OCI-LY7 (cell line): ENCODE data around the gene PRKN. TPM values are rescaled to one million over a fixed set of nuclear protein-coding genes. Genes with fewer than 3 reads are reported as not detected.

ENCODE experiments used
- BruUV-seq: library from RNA; stranded (reverse); fragments of 400-500 nt; replicated peaks from 2 replicates; lab custom pipeline; 2021; lab: Mats Ljungman, UMichigan
- CTCF ChIA-PET: fragments of 300-600 bp; sonication (Branson Sonifier 250); formaldehyde crosslinking; loops from one replicate; lab custom pipeline; 2022; ENCODE audit warnings: antibody characterized with exemption; ENCODE audit not compliant: unreplicated experiment; lab: Charles Lee
- POLR2A ChIA-PET: fragments of 300-600 bp; sonication (Branson Sonifier 250); formaldehyde crosslinking; loops from one replicate; lab custom pipeline; 2022; ENCODE audit warnings: antibody characterized with exemption; lab: Charles Lee
- DNase-seq: peaks from one replicate; pipeline ENCODE4 v3.0.0-alpha.2; 2015; ENCODE audit warnings: low spot score
- H2AFZ ChIP-seq: fragments of 200-600 bp; sonication (generic), shearing (Covaris generic); 2 replicates; pipeline ENCODE4 v1.6.1; 2014; ENCODE audit warnings: mild to moderate bottlenecking, antibody characterized with exemption, low read length, moderate library complexity
- H3K27ac ChIP-seq: fragments of 200-600 bp; sonication (generic); 2 replicates; pipeline ENCODE4 v1.5.1; 2014; ENCODE audit warnings: mixed run types, low read depth, mild to moderate bottlenecking, moderate library complexity, low read length, inconsistent platforms; ENCODE audit not compliant: poor library complexity, severe bottlenecking
- H3K36me3 ChIP-seq: fragments of 200-600 bp; sonication (generic); 2 replicates; pipeline ENCODE4 v1.6.1; 2014; ENCODE audit warnings: mild to moderate bottlenecking, antibody characterized with exemption, low read length, moderate library complexity, mixed read lengths; ENCODE audit not compliant: insufficient read depth
- H3K4me1 ChIP-seq: fragments of 200-600 bp; sonication (generic); 2 replicates; pipeline ENCODE4 v1.5.1; 2014; ENCODE audit warnings: mild to moderate bottlenecking, low read length; ENCODE audit not compliant: insufficient read depth, poor library complexity, severe bottlenecking
- H3K4me2 ChIP-seq: fragments of 200-600 bp; sonication (generic); 2 replicates; pipeline ENCODE4 v1.6.1; 2014; ENCODE audit warnings: mild to moderate bottlenecking, low read length
- H3K4me3 ChIP-seq: fragments of 200-600 bp; sonication (generic); 2 replicates; pipeline ENCODE4 v1.5.1; 2014; ENCODE audit warnings: mild to moderate bottlenecking, low read depth, low read length; ENCODE audit not compliant: poor library complexity, severe bottlenecking
- H3K79me2 ChIP-seq: fragments of 200-600 bp; sonication (generic); 2 replicates; pipeline ENCODE4 v1.6.1; 2016; ENCODE audit warnings: low read depth, mild to moderate bottlenecking, low read length, moderate library complexity, mixed read lengths; ENCODE audit not compliant: insufficient read depth
- H3K9me2 ChIP-seq: fragments of 200-600 bp; sonication (generic); 2 replicates; pipeline ENCODE4 v1.6.1; 2016; ENCODE audit warnings: mild to moderate bottlenecking, low read length, mixed read lengths; ENCODE audit not compliant: insufficient read depth
- H3K9me3 ChIP-seq: fragments of 200-600 bp; sonication (generic); 2 replicates; pipeline ENCODE4 v1.6.1; 2014; ENCODE audit warnings: mild to moderate bottlenecking, mixed run types, low read length, mixed read lengths
- H4K20me1 ChIP-seq: fragments of 200-600 bp; sonication (generic); 2 replicates; pipeline ENCODE4 v1.6.1; 2014; ENCODE audit warnings: mild to moderate bottlenecking, antibody characterized with exemption, low read length, moderate library complexity, mixed read lengths; ENCODE audit not compliant: insufficient read depth
- EZH2phosphoT487 ChIP-seq: fragments of 200-600 bp; sonication (generic); IDR thresholded peaks from 2 replicates; pipeline ENCODE4 v1.6.1; 2018; ENCODE audit warnings: low read depth, borderline replicate concordance, mild to moderate bottlenecking, mixed run types, antibody characterized with exemption, low read length, moderate library complexity, mixed read lengths
- intact Hi-C: fragments of 100-400 bp; cut with micrococcal nuclease; formaldehyde crosslinking; loops from one replicate; pipeline ENCODE4 v1.10.0; 2022; ENCODE audit not compliant: unreplicated experiment
- total RNA-seq, 2 experiments: library from RNA; depleted of rRNA in 1 of 2; stranded (reverse); fragments of >200 nt in 1 of 2; shearing (Covaris generic) in 1 of 2; gene quantifications; 2 replicates each; pipeline ENCODE4 v1.2.3, GENCODE V29; 2014 to 2022
- TF ChIP-seq, protein P1 (sequence below): fragments of 200-600 bp; sonication (generic); conservative IDR thresholded peaks from 2 replicates; pipeline ENCODE4 v1.5.1; 2014; ENCODE audit warnings: mild to moderate bottlenecking, antibody characterized with exemption, low read length, moderate library complexity, mixed read lengths

Gene PRKN
- total RNA-seq, 2 experiments from 2014 or later: 1.3 to 2.0 TPM

DNA sequence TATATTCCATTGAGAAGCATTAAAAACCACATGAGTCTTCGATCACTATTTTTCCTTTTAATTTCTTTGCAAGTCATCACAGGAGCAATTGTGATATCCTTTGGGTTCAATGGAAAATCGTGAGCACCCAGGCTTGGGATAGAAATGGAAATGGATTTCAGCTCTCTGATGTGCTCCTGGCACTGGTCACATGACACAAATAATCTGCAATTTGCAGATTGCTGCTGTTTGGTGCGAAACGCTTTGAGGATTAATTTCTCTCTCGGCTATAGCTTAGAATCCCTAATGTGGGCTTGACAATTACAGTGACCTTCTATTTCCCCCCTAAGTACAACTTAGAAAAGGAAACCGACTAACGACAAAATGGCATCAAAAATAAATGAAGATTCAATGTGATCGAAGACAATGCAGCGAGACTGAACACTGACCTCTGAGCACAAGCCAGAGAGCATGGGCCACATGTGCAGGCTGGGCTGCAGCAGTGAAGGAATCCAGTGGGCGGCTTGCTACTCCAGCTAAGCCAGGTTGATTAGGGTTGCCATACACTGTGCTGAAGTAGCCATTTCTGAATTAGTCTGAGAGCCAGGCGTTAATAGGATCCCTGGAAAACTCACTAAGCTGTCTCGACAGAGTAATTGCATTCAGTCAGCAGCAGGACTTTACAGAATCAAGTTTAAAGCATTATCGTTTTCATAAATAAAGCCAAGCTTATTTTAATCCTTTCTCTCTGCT, 1151.9 kb downstream of the PRKN start:
- H4K20me1 ChIP-seq: no peaks in the 10 kb centered on the region
- H3K4me2 ChIP-seq: no peak overlapping the region
- CTCF ChIA-PET: no interaction called here
- no peaks in the 10 kb centered on the region for H3K9me3 ChIP-seq
- no peak for TF ChIP-seq EZH2phosphoT487
- TF ChIP-seq, protein P1, sequence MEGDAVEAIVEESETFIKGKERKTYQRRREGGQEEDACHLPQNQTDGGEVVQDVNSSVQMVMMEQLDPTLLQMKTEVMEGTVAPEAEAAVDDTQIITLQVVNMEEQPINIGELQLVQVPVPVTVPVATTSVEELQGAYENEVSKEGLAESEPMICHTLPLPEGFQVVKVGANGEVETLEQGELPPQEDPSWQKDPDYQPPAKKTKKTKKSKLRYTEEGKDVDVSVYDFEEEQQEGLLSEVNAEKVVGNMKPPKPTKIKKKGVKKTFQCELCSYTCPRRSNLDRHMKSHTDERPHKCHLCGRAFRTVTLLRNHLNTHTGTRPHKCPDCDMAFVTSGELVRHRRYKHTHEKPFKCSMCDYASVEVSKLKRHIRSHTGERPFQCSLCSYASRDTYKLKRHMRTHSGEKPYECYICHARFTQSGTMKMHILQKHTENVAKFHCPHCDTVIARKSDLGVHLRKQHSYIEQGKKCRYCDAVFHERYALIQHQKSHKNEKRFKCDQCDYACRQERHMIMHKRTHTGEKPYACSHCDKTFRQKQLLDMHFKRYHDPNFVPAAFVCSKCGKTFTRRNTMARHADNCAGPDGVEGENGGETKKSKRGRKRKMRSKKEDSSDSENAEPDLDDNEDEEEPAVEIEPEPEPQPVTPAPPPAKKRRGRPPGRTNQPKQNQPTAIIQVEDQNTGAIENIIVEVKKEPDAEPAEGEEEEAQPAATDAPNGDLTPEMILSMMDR: no peak
- H3K27ac ChIP-seq: no peak overlapping the region
- H2AFZ ChIP-seq: no peak overlapping the region
- no TSS peak for BruUV-seq
- no peaks in the 10 kb centered on the region for H3K4me1 ChIP-seq
- no peaks in the 10 kb centered on the region for H3K9me2 ChIP-seq
- POLR2A ChIA-PET: interaction anchor here (1.2 kb wide), 1 partner anchor 60 kb away, joined by 3 read pairs; no protein-coding TSS in a partner anchor
- intact Hi-C loops: no loop called here
- H3K36me3 ChIP-seq: no peaks in the 10 kb centered on the region
- no peak overlapping the region for H3K4me3 ChIP-seq
- DNase-seq: no peak
- no peaks in the 10 kb centered on the region for H3K79me2 ChIP-seq

DNA sequence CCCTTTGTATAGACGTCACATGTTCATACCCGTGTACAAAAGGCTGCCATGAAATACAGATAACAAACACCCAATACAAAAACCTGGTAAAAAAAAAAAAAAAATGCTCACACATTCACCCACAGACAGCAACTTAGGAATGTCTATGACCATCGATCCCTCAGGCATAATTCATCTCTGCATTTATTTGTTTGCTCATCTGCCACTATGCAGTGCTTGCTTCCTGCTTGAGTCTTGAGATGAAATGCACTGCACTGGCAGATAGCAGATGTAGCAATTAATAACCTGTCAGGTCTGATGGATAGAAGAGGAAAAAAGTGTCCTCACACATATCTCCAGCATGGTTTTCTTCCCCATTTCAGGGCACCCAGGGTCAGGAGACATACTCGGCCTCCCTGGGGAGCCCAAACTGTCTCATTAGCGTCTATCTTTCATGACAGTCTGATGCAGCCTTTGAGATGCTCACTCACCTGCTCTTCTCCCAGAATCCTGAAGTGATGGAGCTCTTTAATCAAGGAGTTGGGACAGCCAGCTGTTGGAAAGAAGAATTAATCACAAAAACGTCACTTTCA, 1158.6 kb downstream of the PRKN start:
- no peak for DNase-seq
- no peaks in the 10 kb centered on the region for H3K36me3 ChIP-seq
- POLR2A ChIA-PET: interaction anchor here (1.3 kb wide), 1 partner anchor 48 kb away, joined by 3 read pairs; no protein-coding TSS in a partner anchor
- BruUV-seq: no TSS peak
- H3K9me2 ChIP-seq: no peaks in the 10 kb centered on the region
- CTCF ChIA-PET: no interaction called here
- H3K4me1 ChIP-seq: no peaks in the 10 kb centered on the region
- no peaks in the 10 kb centered on the region for H4K20me1 ChIP-seq
- H3K79me2 ChIP-seq: no peaks in the 10 kb centered on the region
- no peak for TF ChIP-seq EZH2phosphoT487
- TF ChIP-seq, protein P1: no peak
- H2AFZ ChIP-seq: no peak overlapping the region
- intact Hi-C loops: no loop called here
- no peak overlapping the region for H3K27ac ChIP-seq
- no peak overlapping the region for H3K4me2 ChIP-seq
- H3K4me3 ChIP-seq: no peak overlapping the region
- H3K9me3 ChIP-seq: no peaks in the 10 kb centered on the region

DNA sequence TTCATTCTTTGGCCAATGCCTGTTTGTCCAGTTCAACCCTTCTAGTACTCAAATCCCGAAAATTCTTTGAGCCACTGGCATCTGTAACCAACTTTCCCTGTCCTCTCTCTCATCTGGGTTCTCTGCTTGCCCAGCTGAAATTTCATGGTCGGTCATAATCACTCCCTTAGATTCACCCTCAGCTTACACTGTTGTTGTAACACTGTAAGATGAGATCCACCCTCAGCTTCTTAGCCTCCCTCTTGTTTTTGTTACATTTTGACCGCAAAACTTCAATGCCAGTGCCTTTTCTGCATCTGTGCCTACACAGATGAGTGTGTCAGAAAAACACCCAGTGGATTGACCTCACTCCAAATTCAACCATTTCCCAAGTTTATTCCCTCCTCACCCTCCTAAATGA, 1162.6 kb downstream of the PRKN start:
- no peak overlapping the region for H2AFZ ChIP-seq
- no peaks in the 10 kb centered on the region for H3K9me2 ChIP-seq
- no TSS peak for BruUV-seq
- H3K79me2 ChIP-seq: no peaks in the 10 kb centered on the region
- H3K4me1 ChIP-seq: no peaks in the 10 kb centered on the region
- H3K36me3 ChIP-seq: no peaks in the 10 kb centered on the region
- intact Hi-C loops: no loop called here
- no peak overlapping the region for H3K4me3 ChIP-seq
- POLR2A ChIA-PET: no interaction called here
- no peak for TF ChIP-seq EZH2phosphoT487
- TF ChIP-seq, protein P1: no peak
- H4K20me1 ChIP-seq: no peaks in the 10 kb centered on the region
- CTCF ChIA-PET: no interaction called here
- no peak for DNase-seq
- H3K9me3 ChIP-seq: no peaks in the 10 kb centered on the region
- no peak overlapping the region for H3K27ac ChIP-seq
- no peak overlapping the region for H3K4me2 ChIP-seq
